Choroid plexus epithelial cell (primary cell): Measurements from ENCODE around the gene RAP2A.

Experiments used
- DNase-seq: peaks from one replicate; pipeline ENCODE4 v3.0.0-alpha.2; 2010; ENCODE audit warnings: low read depth
- H3K4me3 ChIP-seq: 2 replicates; pipeline ENCODE4 v1.5.1; 2011; ENCODE audit warnings: low read depth, mild to moderate bottlenecking, control low read depth, low read length, moderate library complexity
- TF ChIP-seq, protein P1 (sequence below): conservative IDR thresholded peaks from 2 replicates; pipeline ENCODE4 v1.5.1; 2011; ENCODE audit warnings: low read depth, mild to moderate bottlenecking, control low read depth, inconsistent platforms, low read length, moderate library complexity

The RAP2A gene

DNA sequence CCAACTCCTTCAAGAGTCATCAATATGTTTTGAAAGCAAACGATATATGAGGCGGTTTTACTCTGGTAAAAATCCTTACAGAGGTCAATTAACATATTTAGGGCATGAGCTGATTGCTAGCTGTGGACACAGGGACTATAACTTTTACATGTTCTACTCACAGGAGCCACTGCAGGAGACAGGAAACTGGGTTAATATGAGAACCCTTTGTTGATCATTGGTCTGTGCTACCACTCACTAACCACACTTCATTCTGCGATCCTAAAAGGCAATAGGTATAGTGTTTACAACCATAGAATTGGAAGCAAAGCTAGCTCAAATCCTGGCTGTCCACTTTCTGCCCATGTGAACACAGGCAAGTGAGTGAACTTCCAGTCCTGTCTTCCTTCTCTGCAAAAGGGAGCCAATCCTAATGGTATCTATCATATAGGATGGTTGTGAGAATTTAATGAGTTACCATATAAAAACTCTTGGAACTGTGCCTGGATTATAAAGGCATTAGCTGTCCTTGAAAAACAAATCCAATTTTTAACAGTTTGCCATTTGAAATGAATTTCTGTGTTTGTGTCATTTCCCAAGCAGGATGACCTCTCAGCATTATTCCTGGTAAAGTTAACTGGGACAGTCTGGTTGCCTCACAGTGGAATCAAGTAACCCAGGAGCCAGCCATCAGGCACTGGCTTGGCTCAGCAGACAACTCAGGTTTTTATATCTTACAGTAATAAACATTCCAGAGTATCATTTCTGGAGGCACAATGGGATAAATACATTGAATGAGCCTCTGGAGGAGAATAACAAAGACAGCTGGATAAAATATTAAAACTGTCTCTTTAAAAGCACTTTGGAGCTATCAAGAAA lies 29.8 kb upstream of the RAP2A start:
- TF ChIP-seq, protein P1, sequence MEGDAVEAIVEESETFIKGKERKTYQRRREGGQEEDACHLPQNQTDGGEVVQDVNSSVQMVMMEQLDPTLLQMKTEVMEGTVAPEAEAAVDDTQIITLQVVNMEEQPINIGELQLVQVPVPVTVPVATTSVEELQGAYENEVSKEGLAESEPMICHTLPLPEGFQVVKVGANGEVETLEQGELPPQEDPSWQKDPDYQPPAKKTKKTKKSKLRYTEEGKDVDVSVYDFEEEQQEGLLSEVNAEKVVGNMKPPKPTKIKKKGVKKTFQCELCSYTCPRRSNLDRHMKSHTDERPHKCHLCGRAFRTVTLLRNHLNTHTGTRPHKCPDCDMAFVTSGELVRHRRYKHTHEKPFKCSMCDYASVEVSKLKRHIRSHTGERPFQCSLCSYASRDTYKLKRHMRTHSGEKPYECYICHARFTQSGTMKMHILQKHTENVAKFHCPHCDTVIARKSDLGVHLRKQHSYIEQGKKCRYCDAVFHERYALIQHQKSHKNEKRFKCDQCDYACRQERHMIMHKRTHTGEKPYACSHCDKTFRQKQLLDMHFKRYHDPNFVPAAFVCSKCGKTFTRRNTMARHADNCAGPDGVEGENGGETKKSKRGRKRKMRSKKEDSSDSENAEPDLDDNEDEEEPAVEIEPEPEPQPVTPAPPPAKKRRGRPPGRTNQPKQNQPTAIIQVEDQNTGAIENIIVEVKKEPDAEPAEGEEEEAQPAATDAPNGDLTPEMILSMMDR = no peak
- no peak for DNase-seq

DNA sequence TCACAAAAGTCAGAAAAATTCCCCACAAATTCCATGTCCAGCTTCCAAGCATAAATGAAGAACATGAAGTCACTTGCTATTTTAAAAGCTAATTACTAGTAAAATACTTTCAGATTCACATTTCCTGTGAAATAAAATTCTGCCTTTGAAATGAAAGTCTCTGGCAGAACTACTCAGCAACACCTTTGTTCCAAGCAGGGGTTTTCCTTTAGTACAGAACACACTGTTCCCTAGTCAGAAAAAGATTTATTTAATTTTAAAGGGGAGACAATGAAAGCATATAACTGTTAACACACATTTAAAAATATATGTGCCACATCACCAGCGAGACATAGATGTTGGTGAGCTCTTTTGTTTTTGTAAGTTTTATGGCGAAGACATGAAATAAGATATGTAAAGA lies 26.4 kb upstream of the RAP2A start:
- H3K4me3 ChIP-seq = no peak overlapping the region
- TF ChIP-seq, protein P1 = no peak
- no peak for DNase-seq

More for the DNA sequence above, 29.8 kb upstream of the RAP2A start:
- H3K4me3 ChIP-seq = no peak overlapping the region

DNA sequence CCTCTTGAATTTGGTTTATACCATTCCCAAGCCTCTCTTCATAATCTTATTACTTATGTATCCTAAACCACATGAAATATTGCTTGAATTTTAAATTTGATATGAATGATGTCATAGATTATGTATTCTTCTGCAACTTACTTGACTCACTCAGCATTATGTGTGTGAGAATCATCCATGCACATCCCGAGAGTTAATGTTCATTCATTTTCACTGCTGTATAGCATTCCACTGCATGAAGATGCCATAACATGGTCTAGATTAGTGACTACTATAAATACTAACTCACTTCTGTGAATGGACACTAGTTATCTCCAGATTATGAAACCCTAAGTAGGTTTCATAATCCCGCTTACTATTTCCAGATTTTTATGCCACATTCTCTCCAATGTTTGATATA lies 25.0 kb upstream of the RAP2A start:
- DNase-seq = no peak
- TF ChIP-seq, protein P1 = no peak

DNA sequence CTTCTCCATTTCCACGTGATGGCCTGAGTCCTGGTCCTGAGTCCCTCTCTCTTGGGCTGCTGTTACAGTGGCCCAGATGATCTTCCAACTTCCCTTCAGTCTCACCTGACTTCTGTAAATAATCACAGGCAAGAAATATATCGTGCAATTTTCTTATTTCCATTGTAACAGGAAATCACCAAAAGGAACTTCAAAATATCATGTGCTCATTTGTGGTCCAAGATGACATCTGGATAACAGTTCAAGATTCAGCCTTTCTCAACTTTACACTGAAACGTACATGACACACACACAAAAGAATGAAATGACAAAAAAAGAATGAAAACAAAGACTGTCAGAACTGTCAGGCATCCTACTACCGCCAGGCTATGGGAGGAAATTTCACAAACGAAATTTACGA lies 22.0 kb upstream of the RAP2A start:
- TF ChIP-seq, protein P1 = no peak
- DNase-seq = no peak

More for the DNA sequence above, 25.0 kb upstream of the RAP2A start:
- no peak overlapping the region for H3K4me3 ChIP-seq

DNA sequence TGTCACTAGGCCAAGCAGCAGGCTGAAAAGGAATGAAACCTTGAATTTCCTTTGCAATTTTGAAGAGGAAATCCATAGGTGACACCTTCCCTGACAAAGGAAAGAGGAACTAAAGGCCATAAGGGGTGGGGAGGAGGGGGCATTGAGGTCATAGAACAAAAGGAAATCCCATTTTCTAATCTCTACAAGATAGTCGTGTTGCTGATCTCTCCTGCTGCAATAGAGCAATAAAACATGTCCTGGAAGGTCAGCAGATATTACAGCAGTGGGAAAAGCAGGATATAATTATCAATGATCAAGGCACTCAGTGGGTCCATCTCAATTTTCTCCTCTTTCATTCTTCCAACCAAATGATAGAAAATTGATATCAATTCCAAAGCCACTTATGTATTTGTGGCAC lies 20.3 kb upstream of the RAP2A start:
- no peak for DNase-seq
- no peak overlapping the region for H3K4me3 ChIP-seq
- TF ChIP-seq, protein P1 = no peak

More for the DNA sequence above, 22.0 kb upstream of the RAP2A start:
- no peak overlapping the region for H3K4me3 ChIP-seq

DNA sequence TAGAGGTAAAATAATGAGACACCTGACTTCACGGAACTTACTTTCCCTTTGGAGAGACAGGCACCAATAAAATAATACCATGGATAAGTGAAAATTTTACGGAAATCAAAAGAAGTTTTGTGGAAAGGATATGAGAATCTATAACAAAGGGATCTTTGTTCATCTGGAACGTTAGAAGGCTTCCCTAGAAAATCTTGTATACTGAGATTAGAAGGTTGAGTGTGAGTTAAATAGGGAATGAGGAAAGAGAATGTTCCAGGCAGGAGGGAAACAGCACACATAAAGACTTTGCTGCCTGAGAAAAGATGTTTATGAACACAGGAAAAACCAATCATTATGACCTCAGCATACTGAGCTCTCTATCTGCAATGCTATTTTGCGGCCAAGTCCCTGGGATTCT lies 19.6 kb upstream of the RAP2A start:
- TF ChIP-seq, protein P1 = no peak
- no peak overlapping the region for H3K4me3 ChIP-seq
- DNase-seq = no peak

DNA sequence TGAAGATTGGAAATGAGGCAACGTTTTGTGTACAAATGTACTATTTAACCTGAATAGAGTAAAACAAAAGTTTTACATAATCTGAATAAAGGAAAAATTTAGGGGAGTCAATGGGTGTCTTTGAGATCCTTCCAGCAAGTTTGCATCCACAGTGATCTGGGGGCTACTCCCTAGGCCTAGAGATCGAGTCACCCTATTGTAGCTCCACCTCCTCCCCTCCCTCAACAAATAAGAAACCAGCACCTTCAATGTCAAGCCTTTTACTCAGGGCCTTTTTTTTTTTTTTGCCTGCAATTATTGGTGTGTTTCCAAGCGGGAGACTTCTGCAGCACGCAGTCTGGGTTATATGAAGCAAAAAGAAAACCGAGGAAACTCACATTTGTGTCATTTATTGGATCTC lies 16.3 kb upstream of the RAP2A start:
- TF ChIP-seq, protein P1 = no peak
- H3K4me3 ChIP-seq = no peak overlapping the region
- DNase-seq = no peak
